ENCODE measurements around the gene WDFY2. TPM values are rescaled to one million over a fixed set of nuclear protein-coding genes. Genes with fewer than 3 reads are reported as not detected.

The WDFY2 gene
- total and polyA plus RNA-seq, 2 of the 13 experiments (the other 11 are each of a cell fraction or from before 2014, with no cell fraction given), result 22.6 to 27.0 TPM

- Histone ChIP-seq H3K36me3 (replicated peaks in 1 of 2; ENCODE audit: control insufficient read depth in 1 of 2, insufficient read depth in 2 of 2, low read length in 2 of 2) (peaks cover 10 to 48% of the 10 kb centered on the region in 2 experiments), H3K9me3 (ENCODE audit: low read length) (no peaks in the 10 kb centered on the region), H3K79me2 (ENCODE audit: insufficient read depth, low read length) (no peaks in the 10 kb centered on the region), H3K27me3 (ENCODE audit: control insufficient read depth in 1 of 2, insufficient read depth in 2 of 2, low read length in 2 of 2) (no peaks in the 10 kb centered on the region), H3K4me1 (ENCODE audit: insufficient read depth, low read length) (peaks cover 37% of the 10 kb centered on the region), H3K4me2 (ENCODE audit: low read depth, low read length) (no peak overlapping the region), H3K9ac (ENCODE audit: insufficient read depth, low read depth, low read length) (no peak overlapping the region), H3K4me3 (replicated peaks in 1 of 3; ENCODE audit: insufficient read depth in 1 of 3, low read depth in 2 of 3, low read length in 3 of 3) (no peak overlapping the region), H3K27ac (ENCODE audit: extremely low read length, insufficient read depth, low read length) (no peak overlapping the region), H2AFZ (ENCODE audit: low read length) (no peak overlapping the region), H4K20me1 (ENCODE audit: insufficient read depth, low read length) (no peaks in the 10 kb centered on the region)
- ChIA-PET POLR2A (interaction anchor here (1.4 kb wide), 1 partner anchor 276 kb away, joined by 7 read pairs; the partner anchor contains the start of gene INTS6), CTCF (ENCODE audit: low intra/inter-chr PET ratio, low total read pairs) (no interaction called here)
- in situ Hi-C loops (cut with HindIII; ENCODE audit: extremely low pct_ligation_motif_present, low pct_unique_long_range_greater_than_20kb), result no loop called here
- intact Hi-C loops (cut with micrococcal nuclease; ENCODE audit: unreplicated experiment), result no loop called here
- FAIRE-seq (no peak), ATAC-seq (no peak), DNase-seq (ENCODE audit: low spot score) (no peak)
- BruUV-seq (replicated peaks), result no TSS peak
- TF ChIP-seq ZNF513 (CRISPR knock-in tag; conservative IDR thresholded peaks at IDR 0.05) (no peak), ZNF563 (CRISPR knock-in tag; IDR thresholded peaks at IDR 0.05) (no peak), ZNF280D (CRISPR knock-in tag; IDR thresholded peaks at IDR 0.05) (no peak), ZNF274 (CRISPR knock-in tag; IDR thresholded peaks at IDR 0.05) (no peak), MXD4 (CRISPR knock-in tag; IDR thresholded peaks at IDR 0.05) (no peak), CBFB (CRISPR knock-in tag; IDR thresholded peaks at IDR 0.05) (no peak), ZFP62 (CRISPR knock-in tag; IDR thresholded peaks at IDR 0.05) (no peak)
- 98% methylated on average over 10 of the region's 10 CpGs for WGBS (ENCODE audit: low lambda C conversion rate)
Measured at GRCh38 chr13:51728972-51729371, 144.7 kb downstream of the WDFY2 start.

Measured in HepG2 (cell line).